ENCODE measurements around the gene OSTF1. TPM values are rescaled to one million over a fixed set of nuclear protein-coding genes. Genes with fewer than 3 reads are reported as not detected.

OSTF1 gene
- total RNA-seq, 2 donors from 2014 or later = 71.9 to 109 TPM

GRCh38 chr9:75164573-75164972 lies 76.3 kb downstream of the OSTF1 start:
- Mint-ChIP-seq H3K27me3 (ENCODE audit: low read depth) (no peaks in the 10 kb centered on the region), H3K4me3 (no peak overlapping the region), H3K4me1 (ENCODE audit: low read depth) (peaks cover 19% of the 10 kb centered on the region), H3K9me3 (peaks cover 8 to 13% of the 10 kb centered on the region in 2 donors), H3K36me3 (ENCODE audit: insufficient read depth in 2 of 2) (peaks cover 17 to 46% of the 10 kb centered on the region in 2 donors), H3K27ac (no peak overlapping the region)
- no peak for ATAC-seq (replicated peaks in 1 of 2)
- DNase-seq = no peak

- no peak for DNase-seq
- Mint-ChIP-seq H3K27me3 (ENCODE audit: low read depth) (no peaks in the 10 kb centered on the region), H3K27ac (peak overlapping the region; percentile 73), H3K9me3 (peaks cover 8 to 13% of the 10 kb centered on the region in 2 donors), H3K4me3 (no peak overlapping the region), H3K36me3 (ENCODE audit: insufficient read depth in 2 of 2) (peaks cover 17 to 50% of the 10 kb centered on the region in 2 donors), H3K4me1 (ENCODE audit: low read depth) (peaks cover 23% of the 10 kb centered on the region)
- ATAC-seq (replicated peaks in 1 of 2) = no peak
Observed at GRCh38 chr9:75167281-75167680, 79.0 kb downstream of the OSTF1 start.

- no peak for ATAC-seq (replicated peaks in 1 of 2)
- peak overlapping the region; percentile 85 for H3K27ac Mint-ChIP-seq
- H3K4me3 Mint-ChIP-seq = no peak overlapping the region
- no peak for DNase-seq
- peaks cover 17 to 46% of the 10 kb centered on the region in 2 donors for H3K36me3 Mint-ChIP-seq (ENCODE audit: insufficient read depth in 2 of 2)
- H3K27me3 Mint-ChIP-seq (ENCODE audit: low read depth) = no peaks in the 10 kb centered on the region
- peaks cover 23% of the 10 kb centered on the region for H3K4me1 Mint-ChIP-seq (ENCODE audit: low read depth)
- H3K9me3 Mint-ChIP-seq = peaks cover 8 to 15% of the 10 kb centered on the region in 2 donors
Observed at GRCh38 chr9:75168270-75169178, 80.2 kb downstream of the OSTF1 start.

- DNase-seq = no peak
- H3K27ac Mint-ChIP-seq = no peak overlapping the region
- H3K9me3 Mint-ChIP-seq = peaks cover 8 to 15% of the 10 kb centered on the region in 2 donors
- H3K4me1 Mint-ChIP-seq (ENCODE audit: low read depth) = peaks cover 23% of the 10 kb centered on the region
- H3K4me3 Mint-ChIP-seq = no peak overlapping the region
- no peaks in the 10 kb centered on the region for H3K27me3 Mint-ChIP-seq (ENCODE audit: low read depth)
- no peak for ATAC-seq (replicated peaks in 1 of 2)
- H3K36me3 Mint-ChIP-seq (ENCODE audit: insufficient read depth in 2 of 2) = peaks cover 14 to 42% of the 10 kb centered on the region in 2 donors
Observed at GRCh38 chr9:75169623-75170022, 81.3 kb downstream of the OSTF1 start.

- no peaks in the 10 kb centered on the region for H3K27me3 Mint-ChIP-seq (ENCODE audit: low read depth)
- ATAC-seq (replicated peaks in 1 of 2) (no peak), DNase-seq (no peak)
- peaks cover 12 to 31% of the 10 kb centered on the region in 2 donors for H3K36me3 Mint-ChIP-seq (ENCODE audit: insufficient read depth in 2 of 2)
- H3K4me3 Mint-ChIP-seq = no peak overlapping the region
- H3K27ac Mint-ChIP-seq = no peak overlapping the region
- H3K4me1 Mint-ChIP-seq (ENCODE audit: low read depth) = peaks cover 23% of the 10 kb centered on the region
- H3K9me3 Mint-ChIP-seq = peaks cover 8 to 11% of the 10 kb centered on the region in 2 donors
Observed at GRCh38 chr9:75170898-75171360, 82.6 kb downstream of the OSTF1 start.

GRCh38 chr9:75175395-75175794 lies 87.1 kb downstream of the OSTF1 start:
- Mint-ChIP-seq H3K36me3 (ENCODE audit: insufficient read depth in 2 of 2) (peaks cover 0 to 4% of the 10 kb centered on the region in 2 donors), H3K9me3 (peaks cover 0 to 2% of the 10 kb centered on the region in 2 donors)
- ATAC-seq (replicated peaks in 1 of 2) = no peak

GRCh38 chr9:75176037-75176436 lies 87.7 kb downstream of the OSTF1 start:
- no peaks in the 10 kb centered on the region for H3K4me1 Mint-ChIP-seq (ENCODE audit: low read depth)
- H3K4me3 Mint-ChIP-seq = no peak overlapping the region
- no peaks in the 10 kb centered on the region for H3K27me3 Mint-ChIP-seq (ENCODE audit: low read depth)
- no peak for ATAC-seq (replicated peaks in 1 of 2)
- no peak overlapping the region for H3K27ac Mint-ChIP-seq
- no peak for DNase-seq
- peaks cover 0 to 4% of the 10 kb centered on the region in 2 donors for H3K36me3 Mint-ChIP-seq (ENCODE audit: insufficient read depth in 2 of 2)
- peaks cover 0 to 2% of the 10 kb centered on the region in 2 donors for H3K9me3 Mint-ChIP-seq

More at GRCh38 chr9:75175395-75175794, 87.1 kb downstream of the OSTF1 start:
- no peak for DNase-seq
- peaks cover 2% of the 10 kb centered on the region for H3K4me1 Mint-ChIP-seq (ENCODE audit: low read depth)
- H3K27me3 Mint-ChIP-seq (ENCODE audit: low read depth) = no peaks in the 10 kb centered on the region
- no peak overlapping the region for H3K4me3 Mint-ChIP-seq
- no peak overlapping the region for H3K27ac Mint-ChIP-seq

- ATAC-seq (replicated peaks in 1 of 2) = peak in 1 of 2 donors; percentile 31
- H3K27ac Mint-ChIP-seq = no peak overlapping the region
Observed at GRCh38 chr9:75181750-75182149, 93.4 kb downstream of the OSTF1 start.

GRCh38 chr9:75183306-75183705 lies 95.0 kb downstream of the OSTF1 start:
- Mint-ChIP-seq H3K4me1 (ENCODE audit: low read depth) (peaks cover 24% of the 10 kb centered on the region), H3K9me3 (no peaks in the 10 kb centered on the region), H3K36me3 (ENCODE audit: insufficient read depth in 2 of 2) (peaks cover 0 to 3% of the 10 kb centered on the region in 2 donors), H3K27me3 (ENCODE audit: low read depth) (no peaks in the 10 kb centered on the region), H3K4me3 (no peak overlapping the region), H3K27ac (no peak overlapping the region)
- ATAC-seq (replicated peaks in 1 of 2) (no peak), DNase-seq (no peak)

More at GRCh38 chr9:75181750-75182149, 93.4 kb downstream of the OSTF1 start:
- H3K27me3 Mint-ChIP-seq (ENCODE audit: low read depth) = no peaks in the 10 kb centered on the region
- peaks cover 20% of the 10 kb centered on the region for H3K4me1 Mint-ChIP-seq (ENCODE audit: low read depth)
- H3K36me3 Mint-ChIP-seq (ENCODE audit: insufficient read depth in 2 of 2) = peaks cover 0 to 3% of the 10 kb centered on the region in 2 donors
- no peaks in the 10 kb centered on the region for H3K9me3 Mint-ChIP-seq
- H3K4me3 Mint-ChIP-seq = no peak overlapping the region
- DNase-seq = no peak

GRCh38 chr9:75184471-75184870 lies 96.2 kb downstream of the OSTF1 start:
- Mint-ChIP-seq H3K36me3 (ENCODE audit: insufficient read depth in 2 of 2) (peaks cover 0 to 3% of the 10 kb centered on the region in 2 donors), H3K9me3 (no peaks in the 10 kb centered on the region), H3K4me3 (no peak overlapping the region), H3K27ac (no peak overlapping the region), H3K27me3 (ENCODE audit: low read depth) (no peaks in the 10 kb centered on the region), H3K4me1 (ENCODE audit: low read depth) (peaks cover 29% of the 10 kb centered on the region)
- ATAC-seq (replicated peaks in 1 of 2) (peak; percentile 56 to 65), DNase-seq (no peak)

- peak; percentile 62 to 69 for ATAC-seq (replicated peaks in 1 of 2)
- DNase-seq = peak; percentile 55 to 59
- Mint-ChIP-seq H3K4me1 (ENCODE audit: low read depth) (peaks cover 30% of the 10 kb centered on the region), H3K9me3 (no peaks in the 10 kb centered on the region), H3K4me3 (peak overlapping the region in 1 of 2 donors; percentile 13), H3K27ac (no peak overlapping the region), H3K36me3 (ENCODE audit: insufficient read depth in 2 of 2) (peaks cover 0 to 3% of the 10 kb centered on the region in 2 donors), H3K27me3 (ENCODE audit: low read depth) (no peaks in the 10 kb centered on the region)
Observed at GRCh38 chr9:75185585-75186170, 97.4 kb downstream of the OSTF1 start.

- Mint-ChIP-seq H3K27ac (peak overlapping the region; percentile 61), H3K36me3 (ENCODE audit: insufficient read depth in 2 of 2) (peaks cover 0 to 3% of the 10 kb centered on the region in 2 donors), H3K9me3 (no peaks in the 10 kb centered on the region), H3K4me3 (no peak overlapping the region), H3K4me1 (ENCODE audit: low read depth) (peaks cover 35% of the 10 kb centered on the region), H3K27me3 (ENCODE audit: low read depth) (no peaks in the 10 kb centered on the region)
- ATAC-seq (replicated peaks in 1 of 2) (no peak), DNase-seq (no peak)
Observed at GRCh38 chr9:75186767-75187380, 98.6 kb downstream of the OSTF1 start.

GRCh38 chr9:75188756-75189155 lies 100.4 kb downstream of the OSTF1 start:
- ATAC-seq (replicated peaks in 1 of 2) = peak; percentile 71 to 76
- Mint-ChIP-seq H3K4me1 (ENCODE audit: low read depth) (peaks cover 35% of the 10 kb centered on the region), H3K9me3 (peaks cover 2% of the 10 kb centered on the region in 2 donors), H3K27me3 (ENCODE audit: low read depth) (no peaks in the 10 kb centered on the region), H3K36me3 (ENCODE audit: insufficient read depth in 2 of 2) (no peaks in the 10 kb centered on the region), H3K27ac (no peak overlapping the region), H3K4me3 (no peak overlapping the region)
- no peak for DNase-seq
